Ishikawa (cell line): ENCODE results near the gene GLRX5.

ENCODE experiments used
- EP300 ChIP-seq: IDR thresholded peaks from 2 replicates; pipeline ENCODE4 v1.6.1; 2012; ENCODE audit warnings: borderline replicate concordance
- REST ChIP-seq: IDR thresholded peaks from 2 replicates; pipeline ENCODE4 v1.6.1; 2012; ENCODE audit warnings: low read depth, mild to moderate bottlenecking
- TAF1 ChIP-seq: IDR thresholded peaks from 2 replicates; pipeline ENCODE4 v1.6.1; 2012; ENCODE audit warnings: low read depth, mild to moderate bottlenecking

- no peak for TF ChIP-seq EP300
- TF ChIP-seq TAF1: no peak
- no peak for TF ChIP-seq REST
These were observed 8.2 kb downstream of the GLRX5 start for GRCh38 chr14:95543021-95543420.
